MCF 10A (cell line): ENCODE data around the gene TNIP2. TPM values are rescaled to one million over a fixed set of nuclear protein-coding genes. Genes with fewer than 3 reads are reported as not detected.

Experiments used
- BruUV-seq: library from RNA; stranded (reverse); fragments of 400-500 nt; replicated peaks from 2 replicates; lab custom pipeline; 2021; lab: Mats Ljungman, UMichigan
- CTCF ChIA-PET: fragments of 300-600 bp; sonication (Branson Sonifier 250); formaldehyde crosslinking; extraction: SDS; loops from one replicate; lab custom pipeline; 2021; ENCODE audit warnings: antibody characterized with exemption, inconsistent platforms; lab: Yijun Ruan, JAX
- POLR2A ChIA-PET: fragments of 300-600, 350-650 bp; sonication (Branson Sonifier 250); formaldehyde crosslinking; extraction: SDS; loops from one replicate; lab custom pipeline; 2020; ENCODE audit warnings: antibody characterized with exemption, inconsistent platforms; lab: Yijun Ruan, JAX
- DNase-seq: peaks from one replicate; pipeline ENCODE4 v3.0.0-alpha.2; 2018; ENCODE audit not compliant: unreplicated experiment
- H3K27ac Mint-ChIP-seq: one replicate; pipeline ENCODE4 v1.8.0; 2022; ENCODE audit warnings: mild to moderate bottlenecking, low read depth, mixed read lengths; ENCODE audit not compliant: unreplicated experiment
- H3K27me3 Mint-ChIP-seq: one replicate; pipeline ENCODE4 v1.8.0; 2022; ENCODE audit warnings: mixed read lengths; ENCODE audit not compliant: insufficient read depth, unreplicated experiment
- H3K36me3 Mint-ChIP-seq: one replicate; pipeline ENCODE4 v1.8.0; 2022; ENCODE audit warnings: mild to moderate bottlenecking, moderate library complexity, mixed read lengths; ENCODE audit not compliant: insufficient read depth, unreplicated experiment
- H3K4me1 Mint-ChIP-seq: one replicate; pipeline ENCODE4 v1.8.0; 2022; ENCODE audit warnings: mixed read lengths; ENCODE audit not compliant: insufficient read depth, unreplicated experiment
- H3K4me3 Mint-ChIP-seq: one replicate; pipeline ENCODE4 v1.8.0; 2022; ENCODE audit warnings: mild to moderate bottlenecking, moderate library complexity, mixed read lengths; ENCODE audit not compliant: unreplicated experiment
- H3K9me3 Mint-ChIP-seq: one replicate; pipeline ENCODE4 v1.8.0; 2022; ENCODE audit warnings: mixed read lengths; ENCODE audit not compliant: unreplicated experiment
- intact Hi-C: fragments of 100-400 bp; cut with micrococcal nuclease; formaldehyde crosslinking; loops from 2 replicates; pipeline ENCODE4 v1.14.1; 2022
- total RNA-seq: library from RNA; stranded (reverse); gene quantifications from 2 replicates; pipeline ENCODE4 v1.2.3, GENCODE V29; 2022
- TF ChIP-seq, protein P1 (sequence below): fragments of 200-600 bp; IDR thresholded peaks from one replicate; pipeline ENCODE4 v1.8.0; 2022; ENCODE audit warnings: antibody characterized with exemption, mild to moderate bottlenecking; ENCODE audit not compliant: unreplicated experiment

Gene TNIP2
- total RNA-seq, 1 experiment from 2014 or later, result 46.1 TPM

DNA sequence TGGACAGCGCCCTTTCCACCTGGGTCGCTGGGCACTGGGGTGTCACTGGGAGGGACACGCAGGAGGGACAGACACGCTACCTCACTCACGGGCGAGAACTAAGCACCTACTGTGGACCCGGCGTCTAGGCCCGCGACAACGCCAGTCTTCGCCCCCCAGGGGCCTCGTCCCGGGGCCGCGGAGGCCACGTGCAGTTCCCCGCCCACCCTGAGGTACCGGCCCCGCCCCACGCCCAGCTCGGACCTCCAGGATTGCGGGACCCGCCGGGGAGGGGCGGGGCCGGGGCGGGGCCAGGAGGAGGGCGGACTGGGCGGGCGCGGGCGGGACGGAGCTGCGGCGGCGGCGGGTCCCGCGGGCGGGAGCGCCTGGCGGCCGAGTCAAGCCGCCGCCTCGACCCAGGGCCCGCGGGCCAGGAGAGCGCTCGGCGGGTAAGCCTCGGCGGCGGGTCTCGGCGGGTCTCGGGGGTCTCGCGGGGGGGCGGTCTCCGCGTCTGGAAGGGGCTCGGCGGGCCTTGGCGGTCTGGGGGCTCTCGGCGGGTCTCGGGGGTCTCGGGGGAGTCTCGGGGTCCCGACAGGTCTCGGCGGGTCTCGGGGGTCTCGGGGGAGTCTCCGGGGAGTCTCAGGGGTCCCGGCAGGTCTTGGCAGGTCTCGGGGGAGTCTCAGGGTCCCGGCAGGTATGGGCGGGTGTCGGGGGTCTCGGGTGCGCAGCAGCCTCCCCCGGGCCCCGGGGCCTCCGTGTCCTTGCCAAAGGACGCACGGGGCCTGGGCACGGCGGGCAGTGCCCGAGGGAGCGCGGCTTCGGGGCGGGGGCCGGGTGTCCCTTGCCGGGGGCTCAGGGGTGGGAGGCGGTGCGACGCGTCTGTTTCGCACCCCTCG is 36.8 kb upstream of the TNIP2 start, which contains the start of gene SH3BP2:
TSS of gene SH3BP2 (plus strand) at position 375 of the 875 bp plus-strand sequence. CDS start 27,533 bp downstream, outside the sequence.
- H3K4me1 Mint-ChIP-seq, result peaks cover 37% of the 10 kb centered on the region
- DNase-seq, result peak; percentile 75
- H3K9me3 Mint-ChIP-seq, result no peaks in the 10 kb centered on the region
- POLR2A ChIA-PET, result interaction anchor here (0.6 to 1.1 kb wide), 3 partner anchors 8 to 33 kb away, joined by 3 to 4 read pairs (median 4); no protein-coding TSS in a partner anchor
- H3K36me3 Mint-ChIP-seq, result no peaks in the 10 kb centered on the region
- intact Hi-C loops, result no loop called here
- peak within 1 kb of the TSS; percentile 88 for H3K27ac Mint-ChIP-seq
- no TSS peak for BruUV-seq
- TF ChIP-seq, protein P1, sequence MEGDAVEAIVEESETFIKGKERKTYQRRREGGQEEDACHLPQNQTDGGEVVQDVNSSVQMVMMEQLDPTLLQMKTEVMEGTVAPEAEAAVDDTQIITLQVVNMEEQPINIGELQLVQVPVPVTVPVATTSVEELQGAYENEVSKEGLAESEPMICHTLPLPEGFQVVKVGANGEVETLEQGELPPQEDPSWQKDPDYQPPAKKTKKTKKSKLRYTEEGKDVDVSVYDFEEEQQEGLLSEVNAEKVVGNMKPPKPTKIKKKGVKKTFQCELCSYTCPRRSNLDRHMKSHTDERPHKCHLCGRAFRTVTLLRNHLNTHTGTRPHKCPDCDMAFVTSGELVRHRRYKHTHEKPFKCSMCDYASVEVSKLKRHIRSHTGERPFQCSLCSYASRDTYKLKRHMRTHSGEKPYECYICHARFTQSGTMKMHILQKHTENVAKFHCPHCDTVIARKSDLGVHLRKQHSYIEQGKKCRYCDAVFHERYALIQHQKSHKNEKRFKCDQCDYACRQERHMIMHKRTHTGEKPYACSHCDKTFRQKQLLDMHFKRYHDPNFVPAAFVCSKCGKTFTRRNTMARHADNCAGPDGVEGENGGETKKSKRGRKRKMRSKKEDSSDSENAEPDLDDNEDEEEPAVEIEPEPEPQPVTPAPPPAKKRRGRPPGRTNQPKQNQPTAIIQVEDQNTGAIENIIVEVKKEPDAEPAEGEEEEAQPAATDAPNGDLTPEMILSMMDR, result no peak
- CTCF ChIA-PET, result interaction anchor here (1.5 kb wide), 1 partner anchor 29 kb away, joined by 3 read pairs; no protein-coding TSS in a partner anchor
- H3K4me3 Mint-ChIP-seq, result peak within 1 kb of the TSS; percentile 79
- H3K27me3 Mint-ChIP-seq, result no peaks in the 10 kb centered on the region

DNA sequence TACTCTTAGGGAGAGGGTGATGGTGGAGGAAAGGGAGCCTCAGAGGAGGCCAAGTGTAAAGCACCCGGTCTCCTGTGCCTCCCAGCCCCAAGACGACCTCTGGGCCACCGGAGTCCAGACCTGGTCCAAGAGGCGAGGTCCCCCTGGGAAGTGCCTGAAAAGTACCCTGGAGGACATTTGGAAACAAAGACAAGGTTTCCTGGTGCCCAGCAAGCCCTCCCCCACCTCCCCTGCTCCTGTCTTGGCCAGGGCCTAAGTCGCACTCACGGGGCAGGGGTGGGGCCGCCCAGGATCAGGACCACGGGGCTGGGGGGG is 36.2 kb upstream of the TNIP2 start:
- H3K4me1 Mint-ChIP-seq, result peaks cover 31% of the 10 kb centered on the region
- intact Hi-C loops, result no loop called here
- ChIA-PET POLR2A (interaction anchor here (0.6 to 1.1 kb wide), 2 partner anchors 8 to 25 kb away, joined by 3 to 4 read pairs; no protein-coding TSS in a partner anchor), CTCF (interaction anchor here (1.5 kb wide), 1 partner anchor 28 kb away, joined by 3 read pairs; no protein-coding TSS in a partner anchor)
- no peaks in the 10 kb centered on the region for H3K36me3 Mint-ChIP-seq
- TF ChIP-seq, protein P1, result no peak
- H3K9me3 Mint-ChIP-seq, result no peaks in the 10 kb centered on the region
- H3K27ac Mint-ChIP-seq, result no peak overlapping the region
- H3K4me3 Mint-ChIP-seq, result peak overlapping the region; percentile 29
- DNase-seq, result no peak
- BruUV-seq, result no TSS peak
- no peaks in the 10 kb centered on the region for H3K27me3 Mint-ChIP-seq

DNA sequence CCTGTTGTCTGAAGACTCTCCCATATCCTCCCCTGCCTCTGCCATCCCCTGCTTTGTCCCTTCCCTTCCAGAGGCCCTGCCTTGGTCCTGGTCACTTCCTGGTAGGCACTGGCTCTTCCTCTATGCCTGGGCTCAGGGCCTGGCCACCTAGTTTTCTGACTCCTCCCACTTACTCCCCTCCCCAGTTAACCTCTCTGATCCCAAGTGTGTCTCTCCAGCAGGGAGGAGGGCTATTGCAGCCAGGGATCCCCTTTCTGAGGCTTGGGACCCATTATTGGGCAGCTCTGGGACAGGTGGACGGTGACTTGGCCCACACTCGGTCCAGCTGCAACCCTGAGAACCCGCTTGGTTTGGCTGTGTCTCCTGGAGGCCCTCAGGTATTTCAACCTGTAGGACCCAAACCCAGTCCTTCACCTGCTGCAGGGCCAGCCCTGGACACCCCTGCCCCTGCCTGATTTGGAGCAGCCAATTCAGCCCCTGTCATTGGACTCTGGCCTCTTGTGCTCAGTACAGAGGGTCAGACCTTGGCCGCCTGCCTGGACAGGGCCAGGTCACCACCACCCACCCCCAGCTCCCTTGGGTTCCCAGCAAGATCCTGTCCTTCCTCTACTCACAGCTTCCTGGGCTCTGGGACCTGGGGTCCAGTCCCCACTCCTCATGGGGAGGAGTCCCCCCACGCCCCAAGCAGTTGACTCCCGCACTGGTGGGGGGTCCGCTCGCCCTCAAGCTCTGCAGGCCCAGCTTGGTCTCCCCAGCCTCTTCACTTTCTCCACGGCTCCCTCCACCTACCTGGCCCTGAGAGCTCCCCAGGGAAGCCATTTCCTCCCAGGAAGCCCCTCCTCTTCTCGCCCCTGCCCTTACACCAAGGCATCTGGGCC is 35.6 kb upstream of the TNIP2 start:
- no peaks in the 10 kb centered on the region for H3K27me3 Mint-ChIP-seq
- DNase-seq, result no peak
- POLR2A ChIA-PET, result interaction anchor here (0.6 to 1.1 kb wide), 4 partner anchors 9 to 33 kb away, joined by 3 to 4 read pairs (median 3); no protein-coding TSS in a partner anchor
- TF ChIP-seq, protein P1, result no peak
- H3K4me1 Mint-ChIP-seq, result peaks cover 28% of the 10 kb centered on the region
- BruUV-seq, result no TSS peak
- intact Hi-C loops, result no loop called here
- CTCF ChIA-PET, result interaction anchor here (0.6 to 1.5 kb wide), 2 partner anchors 8 to 27 kb away, joined by 3 read pairs; no protein-coding TSS in a partner anchor
- H3K36me3 Mint-ChIP-seq, result no peaks in the 10 kb centered on the region
- H3K27ac Mint-ChIP-seq, result no peak overlapping the region
- H3K4me3 Mint-ChIP-seq, result peak overlapping the region; percentile 29
- H3K9me3 Mint-ChIP-seq, result no peaks in the 10 kb centered on the region
